NCI-H774 (cell line): ENCODE data around the gene TMEM163.
A peak's percentile ranks its signal among the peaks of the same experiment; 100 is the strongest.
"Not testable (repeated sequence)": the region's sequence is repeated elsewhere in the genome, so short reads cannot be mapped to it uniquely, and the experiment has no call there.

Experiments used
- DNase-seq: peaks from one replicate; lab custom pipeline; 2025; lab: John Stamatoyannopoulos, UW

Gene TMEM163

GRCh38 chr2:134578316-134578715, 140.5 kb downstream of the TMEM163 start:
- no peak for DNase-seq

DNA sequence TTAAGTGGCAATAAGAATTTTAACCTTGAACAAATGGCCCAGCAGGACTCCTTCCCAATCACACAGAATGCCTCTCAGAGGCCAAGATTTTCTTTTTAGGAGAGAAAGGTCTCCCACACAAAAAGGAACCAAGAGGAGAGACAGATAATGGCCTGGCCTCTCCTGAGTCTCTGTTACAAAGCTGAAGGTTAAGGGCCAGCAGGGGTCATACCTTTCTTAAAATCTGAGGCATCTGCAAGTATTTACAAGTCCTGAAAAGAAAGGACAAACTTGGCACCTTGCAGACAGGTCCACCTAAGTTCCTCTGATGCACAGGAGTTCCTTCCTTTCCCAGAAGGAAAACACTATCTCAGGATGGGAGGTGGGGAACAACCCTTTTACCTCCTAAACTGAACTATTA, 142.3 kb downstream of the TMEM163 start:
- no peak for DNase-seq

- DNase-seq, result no peak
These were observed 142.9 kb downstream of the TMEM163 start for GRCh38 chr2:134575888-134576287.

DNA sequence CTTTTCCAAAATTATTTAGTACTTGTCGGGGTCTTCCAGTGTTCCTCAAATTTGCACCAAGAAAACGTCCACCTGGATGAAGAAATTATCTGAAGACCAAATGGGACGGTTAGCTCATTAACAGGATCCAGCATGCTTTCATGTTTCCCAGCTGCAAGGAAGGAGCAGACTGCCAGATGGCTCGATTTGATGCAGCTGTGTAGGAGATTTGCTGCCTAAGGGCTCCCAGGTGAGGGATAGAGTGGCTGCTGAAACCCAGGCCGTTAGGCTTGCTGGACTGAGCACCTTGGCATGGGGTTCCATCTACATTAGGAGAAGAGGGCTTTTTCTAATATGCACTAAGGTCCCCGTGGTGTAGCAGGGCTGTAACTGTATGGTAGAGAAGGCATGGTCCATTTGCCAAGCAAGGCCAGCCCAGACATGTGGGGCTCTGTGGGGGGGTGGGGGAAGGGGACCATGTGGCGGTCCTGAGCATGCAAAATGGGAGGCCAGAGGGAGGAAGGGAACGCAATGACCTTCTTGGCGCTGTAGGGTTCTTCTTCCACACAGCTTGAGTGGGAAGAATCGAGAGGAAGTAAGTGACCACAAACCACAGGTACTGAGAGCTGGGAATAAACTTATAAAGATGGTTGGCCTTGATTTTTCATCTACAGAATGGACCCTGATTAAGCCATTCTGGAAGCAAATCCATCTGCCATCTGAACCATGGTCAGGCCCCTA, 144.0 kb downstream of the TMEM163 start:
- DNase-seq, result no peak

GRCh38 chr2:134573724-134574123, 145.1 kb downstream of the TMEM163 start:
- DNase-seq, result no peak

- DNase-seq, result no peak
These were observed 145.8 kb downstream of the TMEM163 start for GRCh38 chr2:134573085-134573370.

GRCh38 chr2:134572314-134573084, 146.3 kb downstream of the TMEM163 start:
- no peak for DNase-seq

- DNase-seq, result no peak
These were observed 148.1 kb downstream of the TMEM163 start for GRCh38 chr2:134570676-134571075.

DNA sequence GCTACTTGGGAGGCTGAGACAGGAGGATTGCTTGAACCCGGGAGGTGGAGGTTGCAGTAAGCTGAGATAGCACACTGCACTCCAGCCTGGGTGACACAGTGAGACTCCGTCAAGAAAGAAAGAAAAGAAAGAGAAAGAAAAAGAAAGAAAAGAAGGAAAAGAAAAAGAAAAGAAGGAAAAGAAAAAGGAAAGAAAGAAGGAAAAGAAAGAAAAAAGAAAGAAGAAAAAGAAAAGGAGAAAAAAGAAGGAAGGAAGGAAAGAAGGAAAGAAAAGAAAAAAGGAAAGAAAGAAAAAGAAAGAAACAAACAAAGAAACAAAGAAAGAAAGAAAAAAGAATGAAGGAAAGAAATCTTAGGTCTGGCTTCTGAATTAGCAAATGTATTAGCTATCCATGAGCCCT, 150.4 kb downstream of the TMEM163 start:
- DNase-seq, result no peak

DNA sequence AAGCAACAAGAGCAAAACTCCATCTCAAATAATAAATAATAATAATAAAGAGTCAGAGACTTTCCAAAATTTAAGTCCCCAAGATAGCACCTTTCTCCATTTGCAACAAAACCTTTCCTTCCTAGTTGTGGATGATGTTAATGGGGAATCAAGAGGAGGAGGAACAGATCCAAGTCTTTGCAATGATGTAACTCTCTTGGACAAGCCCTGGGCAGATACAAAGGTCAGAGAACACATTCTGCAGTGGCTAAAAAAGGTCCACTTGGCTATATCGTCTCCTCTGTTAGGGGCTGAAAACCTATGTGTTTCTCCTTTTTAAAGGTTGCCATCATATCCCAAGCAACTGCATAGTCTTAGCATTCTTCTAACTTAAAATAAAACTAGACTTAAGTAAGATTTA, 151.1 kb downstream of the TMEM163 start:
- no peak for DNase-seq

GRCh38 chr2:134564955-134565354, 153.8 kb downstream of the TMEM163 start:
- DNase-seq, result not testable (repeated sequence)

DNA sequence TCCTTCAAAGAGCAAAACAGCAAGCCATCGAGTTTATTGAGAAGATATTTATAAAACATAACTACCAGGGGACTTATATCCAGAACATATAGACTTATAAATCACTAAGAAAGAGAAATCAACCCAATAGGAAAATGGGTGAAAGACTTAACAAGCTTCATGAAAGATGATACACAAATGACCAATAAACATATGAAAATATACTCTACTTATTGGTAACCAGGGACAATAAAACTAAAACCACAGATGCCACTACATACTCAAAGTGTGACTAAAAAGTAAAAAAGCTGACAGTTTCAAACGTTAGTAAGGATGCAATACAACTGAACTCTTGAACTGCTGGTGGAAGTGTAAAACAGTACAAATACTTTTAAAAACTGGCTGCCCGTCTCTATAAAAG, 154.3 kb downstream of the TMEM163 start:
- no peak for DNase-seq

- DNase-seq, result peak; percentile 87
These were observed 160.5 kb downstream of the TMEM163 start for GRCh38 chr2:134558208-134558830.

DNA sequence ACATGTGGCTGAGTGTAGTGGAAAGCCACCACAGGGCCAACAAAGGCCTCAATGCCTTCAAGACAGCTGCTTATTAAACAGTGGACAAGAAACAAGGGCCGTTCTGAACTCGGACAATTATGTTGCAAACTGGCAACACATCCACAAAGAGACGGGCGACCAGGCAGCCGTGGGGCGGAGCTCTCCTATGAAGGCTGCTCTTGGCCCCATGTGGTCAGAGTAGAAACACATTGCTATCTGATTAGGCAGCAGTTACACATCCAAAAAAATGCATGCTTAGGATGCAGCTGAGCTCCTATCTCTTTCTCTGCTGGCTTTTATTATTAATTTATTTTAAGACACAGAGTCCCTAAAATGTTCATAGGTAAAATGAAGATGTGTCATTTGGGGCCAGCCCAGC, 163.4 kb downstream of the TMEM163 start:
- DNase-seq, result no peak

GRCh38 chr2:134553657-134554056, 165.1 kb downstream of the TMEM163 start:
- no peak for DNase-seq

- DNase-seq, result no peak
These were observed 168.1 kb downstream of the TMEM163 start for GRCh38 chr2:134550566-134551164.

DNA sequence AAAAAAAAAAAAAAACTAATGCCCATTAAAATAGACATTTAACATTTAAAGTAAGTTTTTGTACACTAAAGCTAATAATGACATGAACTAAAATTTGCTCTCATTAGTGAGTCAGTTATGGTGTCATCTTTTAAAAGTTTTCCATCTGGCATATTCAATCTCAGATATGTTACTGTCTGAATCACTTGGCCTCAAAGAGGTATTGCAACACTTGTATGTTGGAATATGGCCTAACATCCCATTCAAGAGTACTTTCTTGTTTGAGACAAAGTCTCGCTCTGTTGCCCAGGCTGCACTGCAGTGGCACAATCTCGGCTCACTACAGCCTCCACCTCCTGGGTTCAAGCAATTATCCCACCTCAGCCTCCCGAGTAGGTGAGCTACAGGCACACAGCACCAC, 169.7 kb downstream of the TMEM163 start:
- DNase-seq, result no peak

DNA sequence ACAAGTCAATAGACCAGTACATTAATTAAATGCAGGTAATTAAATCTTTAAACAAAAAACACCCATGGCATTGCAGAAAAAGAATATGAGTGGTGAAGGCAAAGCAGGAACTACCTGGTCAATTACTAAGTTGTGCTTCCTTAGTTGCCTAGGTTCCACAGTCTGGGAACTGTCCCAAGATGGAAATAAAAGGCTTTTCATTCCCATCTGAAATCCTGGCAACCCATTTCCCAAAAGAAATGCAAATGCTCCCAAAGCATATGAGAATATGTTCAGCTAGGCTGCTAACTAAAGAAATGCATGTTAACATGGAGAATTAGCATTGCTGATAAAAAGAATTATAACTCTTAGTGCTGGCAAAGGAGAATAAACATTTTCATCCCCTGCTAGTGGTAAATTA, 177.8 kb downstream of the TMEM163 start:
- no peak for DNase-seq

GRCh38 chr2:134539981-134540380, 178.8 kb downstream of the TMEM163 start:
- DNase-seq, result peak; percentile 27

DNA sequence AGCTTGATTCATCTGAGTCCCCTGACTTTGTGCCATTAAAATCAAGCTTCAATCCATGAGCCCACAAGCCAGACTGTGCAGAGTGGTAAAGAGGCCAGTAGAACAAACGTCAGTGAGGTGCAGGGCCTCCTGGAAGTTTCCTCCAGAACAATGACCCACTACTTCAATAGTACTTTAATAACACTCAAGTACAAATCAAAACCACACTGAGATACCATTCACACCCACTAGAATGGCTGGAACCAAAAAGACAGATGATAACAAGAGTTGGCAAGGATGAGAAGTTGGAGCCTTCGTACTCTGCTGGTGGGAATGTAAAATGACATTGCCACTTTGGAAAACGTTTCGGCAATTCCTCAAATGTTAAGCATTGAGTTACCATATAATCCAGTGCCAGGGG, 181.1 kb downstream of the TMEM163 start:
- no peak for DNase-seq

GRCh38 chr2:134537121-134537520, 181.7 kb downstream of the TMEM163 start:
- no peak for DNase-seq

DNA sequence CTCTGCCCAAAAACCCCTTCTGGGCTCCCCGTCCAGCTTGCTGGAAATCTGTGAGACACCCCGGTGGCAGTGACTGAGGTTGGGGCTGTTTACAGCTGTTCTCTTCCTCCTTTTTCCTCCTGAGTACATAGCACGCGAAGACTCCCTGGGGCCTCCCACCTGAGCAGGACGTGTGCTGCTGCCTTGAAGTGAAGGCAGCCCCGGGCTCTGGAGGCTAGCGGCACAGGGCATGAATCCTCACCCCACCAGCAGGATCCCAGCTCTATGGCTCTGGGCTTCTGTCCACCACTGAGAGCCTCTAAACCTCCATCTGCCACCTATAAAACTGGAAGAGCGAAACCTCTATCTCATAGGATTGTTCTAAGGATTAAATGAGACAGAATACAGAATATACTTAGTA, 182.5 kb downstream of the TMEM163 start:
- no peak for DNase-seq

GRCh38 chr2:134532537-134532936, 186.3 kb downstream of the TMEM163 start:
- no peak for DNase-seq
